Neural progenitor cell (in vitro differentiated cells): ENCODE results near the gene SNAI3.

Experiments used
- CTCF ChIP-seq: fragments of 200-600 bp; sonication (generic); IDR thresholded peaks from 2 replicates; pipeline ENCODE4 v1.5.1; 2017; ENCODE audit warnings: antibody characterized with exemption, mild to moderate bottlenecking
- EZH2phosphoT487 ChIP-seq: fragments of 200-600 bp; sonication (generic); IDR thresholded peaks from 2 replicates; pipeline ENCODE4 v1.6.1; 2017; ENCODE audit warnings: antibody characterized with exemption

GRCh38 chr16:88697116-88697830 lies 11.0 kb upstream of the SNAI3 start:
- TF ChIP-seq CTCF (no peak), EZH2phosphoT487 (no peak)
